ENCODE results near the gene GRK5.

DNA sequence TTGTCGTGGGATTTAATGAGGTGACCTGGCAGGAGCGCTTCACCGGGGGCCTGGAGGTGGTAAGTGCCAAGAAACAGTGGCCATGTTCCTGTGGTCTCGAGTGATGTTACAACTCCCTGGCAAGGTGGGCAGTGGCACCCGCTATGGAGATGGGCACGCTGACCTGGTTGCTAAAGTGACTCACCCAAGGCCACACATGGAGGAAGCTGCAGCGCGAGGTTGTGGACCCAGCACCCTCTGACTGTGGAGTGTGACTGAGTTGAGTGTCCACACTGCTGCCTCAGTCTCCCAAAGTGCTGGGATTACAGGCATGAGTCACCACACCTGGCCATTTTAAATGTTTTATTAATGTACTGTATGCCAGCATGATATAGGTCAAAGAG, 261.9 kb downstream of the GRK5 start:
- no peak for TF ChIP-seq CTCF (conservative IDR thresholded peaks at IDR 0.05; ENCODE audit: low read length)
- no peak for TF ChIP-seq EZH2phosphoT487 (IDR thresholded peaks at IDR 0.05; ENCODE audit: borderline replicate concordance)

All from Loucy (cell line).